ENCODE results near the gene ACP5.

DNA sequence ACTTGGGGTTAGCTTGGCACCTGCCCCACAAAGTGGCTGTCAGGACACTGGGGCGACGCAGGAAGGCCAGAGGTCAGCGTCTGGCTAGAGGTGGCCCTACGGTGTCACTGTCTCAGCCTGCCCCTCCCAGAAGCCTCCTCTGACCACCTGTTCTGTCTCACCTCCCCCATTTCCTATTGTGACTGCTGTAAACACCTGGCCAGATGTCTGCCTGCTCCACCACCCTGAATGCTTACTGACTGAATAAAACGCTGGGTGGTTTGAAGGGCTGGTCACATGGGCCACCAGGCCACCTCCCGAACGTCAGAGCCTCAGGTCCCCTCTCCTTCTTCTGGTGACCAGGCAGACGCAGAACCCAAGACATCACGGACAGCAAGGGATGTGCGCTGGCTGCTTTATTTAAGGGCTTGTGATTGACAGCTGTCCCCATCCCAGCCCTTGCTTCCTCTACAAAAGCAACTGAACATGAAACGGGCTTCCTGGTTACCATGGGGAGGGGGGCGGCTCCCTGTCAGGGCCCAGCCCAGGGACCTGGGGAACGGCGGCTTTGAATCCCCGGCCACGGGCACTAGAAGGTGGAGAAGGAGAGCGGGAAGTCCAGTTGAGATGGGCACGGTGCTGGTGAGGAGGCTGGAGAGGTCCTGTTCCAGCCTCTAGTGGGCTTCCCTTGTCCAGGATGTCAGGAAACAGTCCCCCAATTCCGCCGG is 24.6 kb downstream of the ACP5 start:
- no peak for TF ChIP-seq CTCF (tag by site-specific recombination; IDR thresholded peaks at IDR 0.05)
- no peak for TF ChIP-seq YY1 (tag by site-specific recombination; IDR thresholded peaks at IDR 0.05)
- TF ChIP-seq ZNF48 (tag by site-specific recombination; IDR thresholded peaks at IDR 0.05) = no peak
- no peak for TF ChIP-seq REST (tag by site-specific recombination; IDR thresholded peaks at IDR 0.05)
- no peak for TF ChIP-seq ZNF138 (tag by site-specific recombination; IDR thresholded peaks at IDR 0.05; ENCODE audit: borderline replicate concordance)
- TF ChIP-seq ZNF16 (tag by site-specific recombination; IDR thresholded peaks at IDR 0.05; ENCODE audit: low read depth) = no peak
